NCI-H2107 (cell line): Measurements from ENCODE around the gene EPDR1.

ENCODE experiments used
- DNase-seq: peaks from one replicate; lab custom pipeline; 2025; lab: John Stamatoyannopoulos, UW

EPDR1 gene

DNA sequence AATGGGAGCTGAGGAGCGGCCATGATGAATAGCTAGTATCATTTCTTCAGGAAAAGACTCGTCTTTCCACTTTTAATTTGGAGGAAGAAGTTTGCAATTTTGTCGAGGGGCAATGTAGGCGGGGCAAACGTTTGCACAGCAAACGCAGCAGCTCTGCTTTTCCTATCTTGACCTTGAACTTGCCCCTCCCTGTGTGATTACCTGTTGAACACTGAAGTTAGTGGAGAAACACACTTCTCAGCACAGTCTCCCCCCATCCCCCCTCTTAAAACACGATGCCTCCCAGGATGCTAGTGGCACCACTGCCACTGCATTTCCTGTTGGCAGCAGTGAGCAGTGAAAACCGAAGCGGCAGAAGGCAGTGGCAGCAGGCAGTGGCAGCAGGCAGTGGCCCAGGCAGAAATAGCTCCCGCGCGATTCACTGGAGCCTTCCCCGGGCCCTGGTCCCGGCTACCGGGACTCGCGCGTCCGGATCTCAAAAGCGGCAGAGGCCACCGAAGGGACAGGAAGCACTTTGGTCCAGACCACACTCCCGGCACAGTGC lies at the start of gene EPDR1:
TSS of gene EPDR1 (plus strand) at position 336 of the 544 bp plus-strand sequence. CDS start 300 bp downstream, outside the sequence.
- DNase-seq: no peak

DNA sequence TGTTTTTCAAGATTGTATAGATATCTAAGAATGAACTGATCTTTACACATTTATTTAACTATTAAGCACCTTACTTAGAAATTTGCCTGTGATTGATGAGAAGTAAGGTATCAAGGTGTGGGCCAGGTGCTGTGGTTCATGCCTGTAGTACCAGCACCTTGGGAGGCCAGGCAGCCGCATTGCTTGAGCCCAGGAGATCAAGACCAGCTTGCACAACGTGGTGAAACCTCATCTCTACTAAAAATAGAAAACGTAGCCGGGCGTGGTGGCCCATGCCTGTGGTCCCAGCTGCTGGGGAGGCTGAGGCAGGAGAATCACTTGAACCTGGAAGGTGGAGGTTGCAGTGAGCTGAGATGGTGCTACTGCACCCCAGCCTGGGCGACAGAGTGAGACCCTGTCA lies 38.4 kb upstream of the EPDR1 start:
- DNase-seq: no peak

DNA sequence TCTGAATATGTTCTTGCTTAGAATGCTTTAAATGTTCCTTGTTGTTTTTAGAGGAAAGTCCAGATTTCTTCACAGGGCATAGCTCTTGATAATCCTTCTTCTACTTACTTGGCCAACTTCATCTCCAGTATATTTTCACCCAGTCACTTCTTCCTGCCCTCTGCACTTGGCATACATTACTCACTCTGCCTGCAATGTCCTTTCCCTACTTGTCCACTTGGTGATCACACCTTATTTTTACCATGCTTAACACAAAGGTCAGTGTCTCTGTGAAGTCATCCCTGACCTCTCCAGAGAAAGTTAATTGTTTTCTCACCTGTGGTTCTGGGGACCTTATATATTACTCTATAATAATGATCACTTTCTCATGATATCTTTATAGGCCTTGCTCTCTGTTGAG lies 27.1 kb upstream of the EPDR1 start:
- no peak for DNase-seq

DNA sequence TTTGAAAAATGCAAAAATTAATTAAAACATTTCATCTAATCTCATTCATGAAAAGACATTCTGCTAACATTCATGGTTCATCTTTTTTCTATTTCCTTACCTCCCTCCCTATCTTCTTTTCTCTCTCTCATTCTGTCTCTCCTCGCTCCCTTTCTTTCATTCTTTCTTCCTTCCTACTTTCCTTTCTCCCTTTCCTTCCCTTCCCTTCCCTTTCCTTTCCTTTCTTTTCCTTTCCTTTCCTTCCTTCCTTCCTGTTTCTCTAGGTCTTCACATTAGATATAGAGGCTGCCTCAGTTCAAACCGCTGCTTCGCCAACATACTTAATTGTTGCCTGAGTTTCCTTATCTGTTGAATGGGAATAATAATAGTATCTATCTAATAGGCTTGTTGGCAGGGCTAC lies 25.8 kb upstream of the EPDR1 start:
- DNase-seq: no peak

DNA sequence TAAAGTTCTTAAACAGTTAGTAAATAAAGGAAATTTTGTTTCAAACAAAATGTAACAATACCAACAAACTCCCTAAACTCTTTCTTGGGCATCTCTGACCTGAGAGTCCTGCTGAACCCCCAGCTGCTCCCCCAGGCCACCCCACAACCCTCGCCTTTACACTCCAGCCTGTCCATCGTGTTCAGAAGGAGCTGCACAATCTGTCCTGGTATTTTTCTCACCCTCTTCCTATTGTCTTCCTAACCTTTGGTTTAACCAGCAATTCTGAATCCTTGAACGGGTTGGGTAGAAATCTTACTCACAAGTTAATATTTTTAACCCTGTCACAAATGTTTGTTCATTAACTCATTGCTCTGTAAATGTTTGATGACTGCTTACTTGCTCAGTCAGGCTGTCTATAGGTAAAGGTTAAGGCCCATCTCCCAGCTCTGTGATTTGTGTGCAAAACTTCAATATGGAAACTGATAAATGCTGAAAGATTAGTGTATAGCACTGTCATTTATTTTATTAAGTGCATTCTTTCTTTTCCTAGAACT lies 20.7 kb upstream of the EPDR1 start:
- DNase-seq: no peak

DNA sequence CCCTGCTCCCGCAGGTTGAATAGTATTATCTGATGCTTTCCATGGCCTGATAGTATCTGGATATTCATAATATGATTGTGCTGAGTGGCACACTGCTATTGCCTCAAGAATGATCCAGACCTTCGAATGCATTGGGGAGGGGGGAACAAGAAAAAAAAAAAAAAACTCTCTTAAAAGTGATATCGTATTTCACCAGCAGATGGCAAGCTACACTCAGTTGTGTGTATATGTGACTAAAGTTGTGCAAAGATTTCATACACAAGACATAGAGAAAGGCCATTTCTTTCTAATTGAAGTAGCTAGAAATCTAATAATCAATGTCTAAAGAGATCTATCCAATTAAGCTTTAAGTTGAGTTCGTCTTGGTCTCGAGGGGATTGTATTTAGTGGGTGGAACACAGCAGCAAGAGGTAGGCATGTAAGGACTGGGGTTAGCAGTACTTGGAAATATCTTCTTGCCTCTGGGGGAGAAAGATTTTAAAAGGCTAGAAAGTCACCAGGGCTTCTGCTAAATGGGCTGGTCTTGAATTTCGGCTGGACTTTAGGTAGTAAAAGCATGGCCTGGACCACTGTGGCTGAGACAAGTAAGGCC lies 19.1 kb upstream of the EPDR1 start:
- no peak for DNase-seq

DNA sequence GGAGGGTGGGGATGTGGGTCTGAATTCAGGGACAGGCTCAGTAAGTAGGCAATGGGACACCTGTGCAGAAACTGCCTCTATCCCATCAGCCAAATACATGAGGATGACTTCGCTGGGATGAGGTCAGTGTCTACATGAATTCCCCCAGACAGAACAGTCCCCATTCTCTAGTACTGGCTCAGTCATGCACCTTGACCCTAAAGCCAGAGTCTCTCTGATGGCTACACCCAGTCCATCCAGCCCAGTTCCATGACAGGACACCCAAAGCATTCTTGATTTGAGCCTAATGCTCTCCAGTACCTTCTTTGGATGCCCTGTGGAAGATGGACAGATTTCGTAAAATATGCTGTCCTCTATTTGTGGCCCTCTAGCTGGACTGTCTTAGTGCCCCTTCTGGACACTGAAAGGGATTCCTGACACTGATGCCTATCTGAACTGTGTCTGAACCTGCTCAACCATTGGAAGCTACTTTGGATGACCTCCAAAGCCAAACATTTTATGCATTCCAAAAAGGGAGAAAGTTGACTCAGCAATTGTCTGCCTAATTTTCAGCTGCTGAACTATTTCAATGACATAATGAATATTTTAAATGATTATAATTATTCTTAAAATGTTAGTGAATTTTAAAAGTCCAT lies 18.4 kb upstream of the EPDR1 start:
- no peak for DNase-seq

DNA sequence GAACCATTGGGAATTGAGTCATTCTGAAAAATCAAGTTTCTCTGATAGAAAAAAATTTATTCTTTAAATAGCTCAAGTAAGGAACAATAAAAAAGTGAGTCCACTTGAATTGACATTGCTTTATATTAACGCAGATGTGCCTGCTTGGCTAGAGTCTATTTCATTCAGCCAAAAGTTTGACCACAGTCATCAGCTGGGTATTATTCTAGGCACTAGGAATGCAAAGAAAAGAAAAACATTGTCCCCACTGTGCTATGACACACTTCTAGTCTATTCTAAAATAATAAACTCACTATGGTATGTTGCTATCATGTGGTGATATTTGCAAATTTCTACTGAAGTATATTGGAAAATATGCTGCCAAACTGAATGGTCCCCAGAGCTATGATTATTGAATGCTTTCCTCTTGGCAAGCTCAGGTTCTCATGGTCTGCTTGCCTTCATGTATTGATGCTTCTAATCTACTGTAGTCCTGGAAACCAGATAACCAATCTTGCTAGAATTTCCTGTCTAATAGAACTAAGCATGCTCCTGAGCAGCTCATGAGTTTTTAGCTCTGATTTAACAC lies 12.1 kb upstream of the EPDR1 start:
- DNase-seq: no peak

DNA sequence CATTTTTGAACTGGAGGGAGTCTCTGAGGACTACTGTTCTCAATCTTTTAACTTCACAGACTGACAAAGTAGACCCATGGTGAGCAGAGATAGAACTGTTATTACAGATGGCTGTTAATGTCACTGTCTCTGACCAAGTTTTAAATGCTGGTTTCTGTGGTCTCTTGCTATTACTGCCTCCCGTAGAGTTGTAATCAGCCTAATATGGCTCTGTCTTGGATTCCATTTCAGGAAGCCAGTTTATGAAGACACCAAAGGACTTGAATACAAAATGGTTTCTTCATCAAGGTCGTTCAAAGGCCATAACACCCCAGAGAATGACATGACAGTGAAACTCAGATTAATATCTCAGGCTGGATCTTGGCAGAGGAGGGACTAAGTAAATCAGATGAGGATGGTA lies 7.7 kb upstream of the EPDR1 start:
- no peak for DNase-seq

DNA sequence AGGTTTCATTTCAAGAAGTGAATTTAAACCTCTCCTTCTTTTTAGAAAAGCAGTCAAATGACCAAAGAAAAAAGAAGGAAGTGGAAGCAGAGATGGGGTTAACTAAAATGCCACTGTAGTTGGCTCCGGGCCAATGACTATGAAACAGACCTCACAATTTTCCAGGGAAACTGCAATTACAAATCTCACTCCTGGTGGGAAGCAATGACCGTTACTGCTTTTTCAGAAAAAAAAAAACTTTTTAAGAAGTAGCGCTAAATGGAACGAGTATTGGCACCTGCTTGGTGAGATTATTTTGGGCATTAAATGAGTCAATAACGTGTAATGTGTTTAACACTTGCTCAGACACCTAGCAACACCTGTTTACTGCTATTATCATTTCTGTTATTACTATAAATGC lies 5.0 kb upstream of the EPDR1 start:
- DNase-seq: no peak

DNA sequence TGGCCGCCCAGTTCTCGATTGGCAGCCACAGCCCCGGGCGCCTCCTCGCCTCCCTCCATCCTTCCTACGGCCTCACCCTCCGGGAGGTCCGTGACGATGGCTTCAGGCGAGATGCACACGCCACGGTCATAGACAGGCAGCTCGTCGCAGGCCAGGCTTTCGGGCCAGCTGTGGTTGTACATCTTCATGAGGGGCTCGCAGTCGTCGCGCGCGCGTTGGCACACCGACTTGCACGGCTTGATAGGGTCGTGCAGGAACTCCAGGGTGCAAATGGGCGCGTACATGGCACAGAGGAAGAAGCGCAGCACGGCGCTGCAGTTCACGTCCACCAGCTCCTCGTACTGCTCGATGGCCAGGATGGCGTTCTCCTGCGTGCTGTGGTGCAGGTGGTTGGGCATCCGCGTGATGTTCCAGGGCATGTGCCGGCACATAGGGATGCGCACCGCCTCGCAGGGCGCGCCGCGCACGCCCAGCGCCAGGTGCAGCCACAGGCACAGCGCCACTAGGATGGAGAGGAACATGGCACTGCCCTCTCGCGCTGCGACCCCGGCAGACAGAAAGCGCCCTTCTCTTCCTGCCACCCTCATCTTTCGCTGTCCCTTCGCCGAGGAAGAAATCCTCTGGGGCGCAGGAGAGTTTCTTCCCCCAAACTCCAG lies 4.3 kb upstream of the EPDR1 start:
- DNase-seq: no peak

DNA sequence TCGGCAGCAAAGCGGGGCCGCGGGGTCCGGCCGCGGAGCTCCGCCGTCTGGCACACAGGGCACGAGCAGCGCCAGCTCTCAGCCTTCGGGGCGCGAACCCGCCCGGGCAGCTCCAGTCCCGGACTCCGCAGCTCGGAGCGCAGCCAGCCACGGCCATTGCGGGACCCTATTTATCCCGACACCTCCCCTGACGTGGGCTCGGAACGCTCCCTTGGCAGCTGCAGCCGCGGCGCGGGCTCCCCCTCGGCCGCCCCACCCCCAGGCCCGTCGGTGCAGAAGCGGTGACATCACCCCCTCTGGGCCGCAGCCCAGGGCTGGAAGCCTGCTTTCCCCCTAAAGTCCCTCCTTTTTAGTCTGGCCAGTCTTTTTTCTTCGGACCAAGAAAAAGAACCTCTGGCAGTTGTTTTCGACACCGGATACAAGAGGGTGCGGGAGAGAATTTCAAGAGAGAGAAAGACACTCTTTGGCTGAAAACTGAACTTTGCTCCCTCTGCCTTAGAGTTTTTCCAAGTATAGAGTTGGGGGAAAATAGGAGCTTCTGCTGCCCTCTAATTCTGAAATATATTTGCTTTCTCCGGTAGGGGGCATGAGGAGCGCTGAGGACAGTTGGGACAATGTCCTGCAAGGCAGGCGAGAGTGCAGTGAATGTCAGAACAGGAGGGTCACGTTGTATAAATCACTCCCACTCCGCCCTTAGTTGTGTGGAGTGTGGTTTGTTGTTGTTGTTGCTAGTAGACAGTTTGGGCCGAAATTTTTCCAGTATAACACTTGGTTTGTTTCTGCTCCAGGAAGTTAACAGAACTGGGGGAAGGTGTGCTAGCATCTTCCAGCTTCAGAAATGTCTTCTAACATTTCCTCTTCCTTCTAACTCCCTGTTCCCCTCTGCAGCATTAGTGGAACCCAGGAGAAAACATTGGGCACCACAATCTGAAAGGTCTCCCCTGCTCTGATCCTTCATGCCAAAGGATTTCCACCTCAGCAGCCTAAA lies 3.5 kb upstream of the EPDR1 start, which contains the start of gene SFRP4:
TSS of gene SFRP4 (minus strand) at position 145 of the 988 bp plus-strand sequence. CDS start 280 bp downstream, outside the sequence.
- DNase-seq: no peak

DNA sequence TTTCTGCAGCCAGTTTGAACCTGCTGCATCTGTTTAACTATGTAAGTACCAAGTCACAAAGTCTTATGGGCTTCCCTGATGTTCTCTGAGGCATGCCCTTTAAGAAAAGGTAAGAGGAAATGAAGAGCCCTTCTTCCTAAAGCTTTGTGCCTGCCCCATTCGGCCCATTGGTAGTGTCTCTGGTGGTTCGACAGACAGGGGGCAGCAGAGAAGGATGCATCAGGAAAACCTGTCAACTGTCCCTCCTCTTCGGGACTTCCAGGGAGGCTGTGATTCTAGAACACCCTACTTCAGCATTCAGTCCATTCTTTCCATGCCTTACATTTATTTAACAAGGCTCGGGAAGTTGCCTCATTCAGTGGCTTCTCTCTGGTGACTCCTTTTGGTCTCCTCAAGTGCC lies 1.9 kb upstream of the EPDR1 start:
- no peak for DNase-seq

DNA sequence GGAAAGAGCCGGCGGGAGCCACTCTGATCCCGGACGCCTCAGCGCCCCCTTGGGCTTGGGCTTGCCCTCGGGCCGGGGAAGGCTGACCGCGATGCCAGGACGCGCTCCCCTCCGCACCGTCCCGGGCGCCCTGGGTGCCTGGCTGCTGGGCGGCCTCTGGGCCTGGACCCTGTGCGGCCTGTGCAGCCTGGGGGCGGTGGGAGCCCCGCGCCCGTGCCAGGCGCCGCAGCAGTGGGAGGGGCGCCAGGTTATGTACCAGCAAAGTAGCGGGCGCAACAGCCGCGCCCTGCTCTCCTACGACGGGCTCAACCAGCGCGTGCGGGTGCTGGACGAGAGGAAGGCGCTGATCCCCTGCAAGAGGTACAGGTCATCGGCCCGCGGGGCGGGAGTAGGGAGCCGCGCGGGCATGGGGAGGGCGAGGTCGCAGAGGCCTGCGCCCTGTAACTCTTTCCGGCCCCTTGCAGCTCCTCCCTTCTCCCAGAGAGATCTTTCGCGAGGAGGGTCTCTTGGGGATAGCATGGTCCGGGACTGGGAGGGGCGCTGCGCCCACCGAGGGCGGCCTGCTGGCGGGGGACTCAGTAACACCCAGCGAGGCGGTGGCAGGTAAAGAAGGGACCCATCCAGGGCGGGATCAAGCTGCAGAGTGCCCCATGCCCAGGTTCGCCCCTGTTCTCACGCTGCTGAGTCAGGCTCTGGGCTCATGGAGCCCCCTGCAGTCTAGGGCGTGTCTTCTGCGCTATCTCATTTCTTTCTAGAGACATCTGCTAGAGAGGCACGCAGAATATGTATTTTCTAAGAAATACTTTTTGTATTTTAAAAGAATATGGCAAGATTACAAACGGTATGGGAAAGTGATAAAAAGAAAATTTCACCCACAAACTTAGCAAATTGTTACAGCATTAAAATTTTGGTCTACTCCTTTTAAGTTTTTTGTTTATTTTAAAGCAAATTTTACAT lies 687 bp downstream of the EPDR1 start:
- DNase-seq: no peak

DNA sequence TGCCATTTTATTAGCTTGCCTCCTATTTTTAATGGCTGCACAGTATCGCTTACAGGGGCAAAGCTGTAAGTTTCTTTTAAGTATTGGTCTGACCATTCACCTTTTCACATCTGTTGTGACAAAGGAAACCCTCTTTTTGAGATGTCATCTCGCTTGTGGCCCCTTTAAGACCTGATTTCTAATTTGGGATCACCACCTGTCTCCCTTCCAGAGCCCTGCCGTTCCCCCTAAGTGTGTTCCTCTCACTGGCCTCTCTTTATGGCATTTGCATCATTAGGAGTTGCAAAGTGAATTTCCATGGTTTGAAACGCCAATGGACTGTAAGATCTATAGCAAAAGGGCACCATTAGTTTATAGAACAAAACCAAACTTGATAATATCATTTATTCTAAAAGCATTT lies 1.4 kb downstream of the EPDR1 start:
- DNase-seq: no peak

DNA sequence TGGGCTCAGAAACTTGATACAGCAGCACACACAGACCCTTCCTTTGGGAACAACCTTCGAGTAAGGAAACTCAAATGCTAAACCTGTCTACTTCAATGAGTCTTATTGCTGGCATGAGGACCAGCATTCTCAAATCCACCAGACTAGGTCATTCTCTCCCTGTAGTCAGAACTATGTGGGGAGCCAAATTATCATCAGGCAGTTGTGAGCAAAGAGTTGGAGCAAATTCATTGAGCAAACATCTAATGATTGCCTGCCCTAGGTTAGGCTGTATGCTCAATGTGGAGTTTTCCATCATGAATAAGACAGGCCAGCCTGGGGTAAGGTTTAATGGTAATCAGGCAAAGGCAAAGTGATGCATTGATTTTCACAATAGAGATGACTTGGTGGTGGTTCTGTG lies 3.6 kb downstream of the EPDR1 start:
- DNase-seq: no peak

DNA sequence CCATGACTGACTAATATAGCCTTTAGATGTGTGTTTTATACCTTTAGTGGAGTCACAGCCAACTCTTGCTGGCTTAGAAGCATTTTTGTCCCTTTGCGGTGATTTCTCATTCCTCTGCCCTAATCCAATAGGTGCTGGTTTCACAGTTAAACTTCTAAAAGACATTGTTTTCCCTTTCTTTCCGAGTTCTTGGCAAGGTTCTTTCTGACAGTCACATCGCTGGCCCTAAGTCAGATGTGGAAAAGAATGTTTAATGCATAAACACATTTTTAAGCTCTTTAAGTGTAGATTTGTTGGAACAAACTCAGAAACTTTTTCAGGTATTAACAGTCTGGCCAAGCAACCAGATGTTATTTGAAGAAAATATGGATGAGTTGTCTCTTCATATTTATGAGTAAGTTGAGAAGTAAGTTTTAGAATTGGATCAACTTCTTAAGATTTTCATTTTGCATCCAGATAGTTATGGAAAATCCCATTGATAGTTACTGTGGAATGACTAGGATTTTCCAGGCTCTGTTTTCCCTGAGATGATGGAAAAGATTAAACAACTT lies 4.1 kb downstream of the EPDR1 start:
- DNase-seq: no peak

DNA sequence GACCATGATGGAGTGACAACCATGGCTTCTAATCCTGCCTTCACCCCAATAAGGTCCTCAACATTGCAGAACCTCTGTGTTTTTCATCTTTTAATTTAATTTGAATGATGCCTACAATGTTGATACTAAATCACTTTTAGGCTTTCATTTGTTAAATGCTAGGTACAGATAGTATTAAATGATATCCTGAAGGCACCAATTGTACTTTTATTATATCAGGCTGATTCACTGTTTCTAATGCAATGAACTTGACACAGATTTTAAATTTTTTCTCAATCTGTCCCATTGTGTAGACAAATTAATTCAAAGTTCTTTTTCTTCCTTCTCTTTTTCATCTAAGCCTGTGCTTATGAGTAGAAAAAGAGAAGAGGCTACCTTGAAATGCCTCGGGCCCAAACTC lies 5.2 kb downstream of the EPDR1 start:
- DNase-seq: no peak

DNA sequence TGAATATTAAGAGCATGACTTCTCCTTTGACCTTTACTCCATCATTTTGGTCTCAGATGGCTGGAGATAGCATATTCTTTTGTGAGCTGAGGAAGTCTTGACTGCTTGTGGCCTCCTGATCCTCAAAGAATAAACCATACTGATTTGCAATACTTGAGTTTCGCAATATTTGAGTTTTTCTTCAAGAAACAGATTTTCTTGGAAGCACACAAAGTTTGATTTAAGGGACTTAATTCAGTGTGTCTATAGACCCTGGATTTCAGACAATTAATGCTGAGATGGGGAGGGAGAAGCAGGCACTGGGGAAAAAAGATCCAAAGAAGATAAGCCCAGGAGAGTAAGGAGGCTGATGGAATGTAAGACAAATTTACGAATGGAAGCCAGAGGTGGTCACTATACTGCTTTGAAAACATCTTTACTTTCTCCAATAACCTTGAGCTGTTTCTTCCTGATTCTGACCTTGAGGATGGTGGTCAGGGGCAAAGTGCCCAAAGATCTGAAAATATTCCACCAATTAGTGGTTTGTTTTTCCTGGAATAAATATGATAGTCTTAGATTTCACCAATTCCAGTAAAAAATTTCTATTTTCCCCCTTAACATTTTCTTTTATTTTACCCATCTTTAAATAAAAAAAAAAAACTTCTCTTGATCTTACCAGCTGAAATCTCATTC lies 7.5 kb downstream of the EPDR1 start:
- DNase-seq: no peak
